GM12801 (cell line): ENCODE measurements around the gene PDZD8.

ENCODE experiments used
- TF ChIP-seq, protein P1 (sequence below): IDR thresholded peaks from one replicate; pipeline ENCODE4 v1.5.1; 2011; ENCODE audit warnings: control low read depth; ENCODE audit not compliant: insufficient read length; ENCODE audit errors: extremely low read depth

Gene PDZD8

GRCh38 chr10:117375360-117376178 is at the start of gene PDZD8:
PDZD8 (minus strand) TSS chr10:117375440; CDS start chr10:117375227, 213 bp downstream.
- TF ChIP-seq, protein P1, sequence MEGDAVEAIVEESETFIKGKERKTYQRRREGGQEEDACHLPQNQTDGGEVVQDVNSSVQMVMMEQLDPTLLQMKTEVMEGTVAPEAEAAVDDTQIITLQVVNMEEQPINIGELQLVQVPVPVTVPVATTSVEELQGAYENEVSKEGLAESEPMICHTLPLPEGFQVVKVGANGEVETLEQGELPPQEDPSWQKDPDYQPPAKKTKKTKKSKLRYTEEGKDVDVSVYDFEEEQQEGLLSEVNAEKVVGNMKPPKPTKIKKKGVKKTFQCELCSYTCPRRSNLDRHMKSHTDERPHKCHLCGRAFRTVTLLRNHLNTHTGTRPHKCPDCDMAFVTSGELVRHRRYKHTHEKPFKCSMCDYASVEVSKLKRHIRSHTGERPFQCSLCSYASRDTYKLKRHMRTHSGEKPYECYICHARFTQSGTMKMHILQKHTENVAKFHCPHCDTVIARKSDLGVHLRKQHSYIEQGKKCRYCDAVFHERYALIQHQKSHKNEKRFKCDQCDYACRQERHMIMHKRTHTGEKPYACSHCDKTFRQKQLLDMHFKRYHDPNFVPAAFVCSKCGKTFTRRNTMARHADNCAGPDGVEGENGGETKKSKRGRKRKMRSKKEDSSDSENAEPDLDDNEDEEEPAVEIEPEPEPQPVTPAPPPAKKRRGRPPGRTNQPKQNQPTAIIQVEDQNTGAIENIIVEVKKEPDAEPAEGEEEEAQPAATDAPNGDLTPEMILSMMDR = no peak

DNA sequence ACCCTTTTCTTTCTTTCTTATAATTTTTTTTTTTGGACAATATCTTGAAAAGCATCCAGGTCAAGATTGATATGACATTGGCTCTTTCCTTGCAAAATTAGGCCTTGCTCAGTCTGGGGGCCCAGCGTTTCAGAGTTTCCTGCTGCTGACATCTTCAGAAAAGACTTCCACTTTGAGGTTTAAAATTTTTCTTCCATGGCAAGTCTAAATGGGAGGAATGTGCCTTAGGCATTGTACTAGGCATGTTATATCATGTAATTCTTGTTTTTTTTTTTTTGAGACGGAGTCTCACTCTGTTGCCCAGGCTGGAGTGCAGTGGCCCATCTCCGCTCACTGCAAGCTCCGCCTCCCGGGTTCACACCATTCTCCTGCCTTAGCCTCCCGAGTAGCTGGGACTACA is 48.9 kb upstream of the PDZD8 start:
- TF ChIP-seq, protein P1 = no peak

GRCh38 chr10:117421985-117422384 is 46.7 kb upstream of the PDZD8 start:
- TF ChIP-seq, protein P1 = no peak

DNA sequence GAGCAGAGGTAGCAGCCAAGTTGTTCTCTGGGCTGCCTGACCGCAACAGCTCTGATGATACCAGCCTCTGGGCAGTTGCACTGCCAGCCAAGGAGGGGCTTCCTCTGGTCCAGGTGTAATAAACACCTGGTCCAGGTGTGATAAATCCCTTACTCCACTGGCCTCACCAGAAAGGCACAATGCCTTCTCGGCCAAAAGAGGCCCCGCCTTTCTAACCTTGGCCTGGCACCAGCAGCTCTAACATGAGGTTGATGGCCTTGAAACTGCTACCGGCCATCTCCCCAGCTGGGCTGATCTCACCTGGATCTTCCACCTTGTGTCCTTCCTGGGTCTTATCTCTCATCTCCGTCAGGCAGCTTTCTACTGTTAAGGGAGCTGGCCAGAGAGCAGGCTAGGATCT is 45.5 kb upstream of the PDZD8 start:
- TF ChIP-seq, protein P1 = no peak

DNA sequence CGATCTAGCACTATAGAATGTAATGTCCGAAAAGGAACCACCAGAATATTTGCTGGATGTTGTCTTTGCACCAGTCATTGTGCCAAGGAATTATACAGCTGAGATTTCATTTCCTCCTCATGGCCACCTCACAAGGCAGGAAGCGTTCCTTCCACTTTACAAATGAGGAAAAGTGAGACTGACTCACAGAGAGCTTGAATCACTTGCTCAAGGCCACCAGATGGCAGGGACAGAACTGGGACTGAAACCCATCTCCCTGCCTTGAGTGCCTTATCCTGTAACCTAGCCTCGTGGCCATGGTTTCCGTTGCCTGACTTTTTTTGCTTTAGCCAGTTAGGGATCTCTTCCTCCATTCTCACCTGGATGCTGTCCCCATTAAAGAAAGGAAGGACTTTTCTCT is 44.7 kb upstream of the PDZD8 start:
- TF ChIP-seq, protein P1 = no peak

- TF ChIP-seq, protein P1 = no peak
Observed at GRCh38 chr10:117419159-117419558, 43.9 kb upstream of the PDZD8 start.

DNA sequence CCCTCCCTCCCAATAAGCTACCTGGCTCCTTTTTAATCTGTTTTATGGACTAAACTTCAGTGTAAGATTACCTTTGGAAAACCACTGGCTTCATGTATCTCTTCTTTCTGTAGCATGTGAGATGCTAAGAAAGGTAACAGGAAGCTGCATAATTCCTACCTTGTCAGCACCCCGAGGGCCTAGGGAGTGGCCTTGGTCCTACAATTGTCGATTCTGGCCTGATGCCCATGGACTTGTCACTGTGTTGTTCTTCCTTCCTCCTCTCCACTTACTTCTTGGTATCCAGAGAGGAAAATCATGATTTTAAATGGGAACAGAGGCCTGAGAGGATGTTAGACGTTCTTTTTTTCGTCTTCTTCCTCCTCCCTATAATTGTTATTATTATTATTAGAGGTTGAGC is 42.9 kb upstream of the PDZD8 start:
- TF ChIP-seq, protein P1 = no peak
